Choroid plexus epithelial cell (primary cell): ENCODE measurements around the gene INTS2.
"Not testable (repeated sequence)": the region's sequence is repeated elsewhere in the genome, so short reads cannot be mapped to it uniquely, and the experiment has no call there.

ENCODE experiments used
- DNase-seq: peaks from one replicate; pipeline ENCODE4 v3.0.0-alpha.2; 2010; ENCODE audit warnings: low read depth
- H3K4me3 ChIP-seq: 2 replicates; pipeline ENCODE4 v1.5.1; 2011; ENCODE audit warnings: low read depth, mild to moderate bottlenecking, control low read depth, low read length, moderate library complexity
- CTCF ChIP-seq: conservative IDR thresholded peaks from 2 replicates; pipeline ENCODE4 v1.5.1; 2011; ENCODE audit warnings: low read depth, mild to moderate bottlenecking, control low read depth, inconsistent platforms, low read length, moderate library complexity

Gene INTS2

GRCh38 chr17:61908292-61909037 lies 19.3 kb downstream of the INTS2 start:
- H3K4me3 ChIP-seq: no peak overlapping the region
- no peak for TF ChIP-seq CTCF
- no peak for DNase-seq

DNA sequence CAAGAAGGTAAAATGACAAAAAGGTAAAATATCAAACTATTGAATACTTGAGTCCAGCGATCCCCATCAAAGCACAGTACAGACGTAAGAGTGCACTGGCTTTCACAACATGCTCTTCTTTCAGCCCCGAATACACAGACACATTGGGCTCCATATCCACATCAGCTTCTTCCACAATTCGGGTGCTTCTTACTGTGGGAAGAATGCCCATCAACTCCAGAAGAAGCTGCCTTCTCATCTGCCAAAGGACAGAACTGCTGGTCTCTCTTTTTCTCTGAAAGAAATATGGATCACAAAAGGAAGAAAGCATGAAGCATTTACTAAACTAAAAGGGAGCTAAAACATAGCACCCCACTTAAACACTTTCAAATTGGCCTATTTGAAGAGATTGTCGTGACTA lies 20.4 kb downstream of the INTS2 start:
- TF ChIP-seq CTCF: no peak
- H3K4me3 ChIP-seq: no peak overlapping the region
- DNase-seq: no peak

DNA sequence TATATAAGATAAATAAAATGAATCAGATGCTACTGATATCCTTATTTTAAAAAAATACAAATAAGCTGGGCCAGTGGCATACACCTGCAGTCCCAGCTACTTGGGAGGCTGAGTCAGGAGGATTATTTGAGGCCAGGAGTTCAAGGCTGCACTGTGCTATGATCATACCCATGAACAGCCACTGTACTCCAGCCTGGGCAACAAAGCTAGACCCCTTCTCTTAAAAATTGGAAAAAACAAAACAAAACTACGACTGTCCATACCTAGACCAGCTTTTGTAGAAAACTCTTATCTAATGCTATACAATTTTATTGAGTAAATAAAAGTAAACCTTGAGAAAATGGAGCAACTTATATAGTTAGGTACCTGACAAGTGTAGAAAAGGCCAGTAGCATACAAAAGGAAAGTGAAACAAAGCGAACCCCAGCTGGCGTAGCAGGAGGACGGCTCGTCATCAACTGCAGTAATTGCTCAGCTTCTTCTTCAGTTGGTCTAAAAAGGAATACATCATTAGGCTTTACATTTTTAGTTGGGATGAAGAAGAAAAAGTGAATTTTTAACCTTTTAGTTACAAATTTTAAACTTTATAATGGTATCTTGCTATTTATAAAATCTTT lies 23.6 kb downstream of the INTS2 start:
- no peak overlapping the region for H3K4me3 ChIP-seq
- no peak for TF ChIP-seq CTCF
- DNase-seq: no peak

GRCh38 chr17:61903251-61903650 lies 24.5 kb downstream of the INTS2 start:
- H3K4me3 ChIP-seq: no peak overlapping the region
- TF ChIP-seq CTCF: no peak
- DNase-seq: no peak

DNA sequence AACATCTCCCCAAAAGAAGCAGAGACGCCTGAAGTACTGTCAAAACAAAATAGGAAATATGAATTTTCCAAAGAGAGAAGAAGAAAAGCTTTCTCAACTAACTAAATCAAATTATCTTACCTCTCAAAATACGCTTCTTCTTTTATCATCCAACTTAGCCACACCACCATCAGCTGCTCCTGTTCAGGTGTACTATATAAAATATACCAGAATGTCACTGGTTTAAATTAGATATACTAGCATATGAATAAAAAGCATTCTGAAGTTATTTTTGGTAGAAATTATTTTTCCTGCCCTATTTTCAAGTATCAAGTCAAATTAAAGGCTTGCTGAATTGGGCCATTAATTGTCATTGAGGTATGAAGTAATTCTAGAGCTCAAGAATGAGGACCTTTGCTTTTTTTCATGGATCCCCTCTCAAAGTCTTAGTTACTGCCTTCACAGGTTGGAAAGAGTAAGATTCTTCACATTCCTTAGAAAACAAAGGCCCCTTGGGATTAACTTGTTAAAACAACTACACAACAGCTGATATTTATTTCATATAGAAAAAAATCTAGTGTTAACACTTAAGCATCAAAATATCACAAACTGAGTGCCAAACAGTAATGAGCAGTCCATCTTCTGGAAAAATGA lies 30.1 kb downstream of the INTS2 start:
- DNase-seq: no peak
- H3K4me3 ChIP-seq: no peak overlapping the region
- TF ChIP-seq CTCF: no peak

DNA sequence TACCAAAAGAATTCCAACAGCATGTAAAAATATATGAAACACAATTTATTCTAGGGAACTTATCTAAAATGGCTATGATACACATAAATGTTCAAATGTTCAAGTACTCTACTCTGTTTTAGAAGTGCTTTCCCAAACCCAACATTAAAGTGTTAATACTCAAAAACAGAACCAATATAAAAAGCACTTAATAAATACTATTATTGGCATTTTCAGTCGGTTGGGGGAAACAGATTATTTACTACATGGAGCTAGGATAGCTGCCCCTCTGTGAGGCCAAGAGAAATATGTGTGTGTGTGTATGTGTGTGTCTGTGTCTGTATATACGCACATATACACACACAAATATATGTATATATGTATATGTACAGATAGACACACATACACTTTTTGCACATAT lies 32.4 kb downstream of the INTS2 start:
- no peak overlapping the region for H3K4me3 ChIP-seq
- no peak for TF ChIP-seq CTCF
- DNase-seq: no peak

DNA sequence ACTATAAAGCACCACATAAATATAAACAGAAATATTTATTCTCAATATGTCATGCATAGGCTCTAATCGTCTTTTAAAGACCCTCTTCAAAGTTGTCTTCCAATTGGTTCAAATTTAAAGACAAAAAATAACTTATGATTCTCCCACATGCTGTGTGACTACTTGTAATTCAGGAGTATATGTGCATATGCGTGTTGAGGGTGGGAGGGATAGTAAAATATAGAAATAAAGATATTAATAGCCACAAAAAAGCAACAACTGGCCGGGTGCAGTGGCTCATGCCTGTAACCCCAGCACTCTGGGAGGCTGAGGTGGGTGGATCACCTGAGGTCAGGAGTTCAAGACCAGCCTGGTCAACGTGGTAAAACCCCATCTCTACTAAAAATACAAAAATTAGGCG lies 33.5 kb downstream of the INTS2 start:
- H3K4me3 ChIP-seq, DNase-seq: not testable (repeated sequence)

GRCh38 chr17:61887733-61888132 lies 40.0 kb downstream of the INTS2 start:
- not testable (repeated sequence) for DNase-seq, H3K4me3 ChIP-seq

GRCh38 chr17:61885865-61886264 lies 41.9 kb downstream of the INTS2 start:
- peak; percentile 13 for DNase-seq
- not testable (repeated sequence) for H3K4me3 ChIP-seq
